Activated CD4-positive, CD25-positive, alpha-beta regulatory T cell (primary cell): Measurements from ENCODE around the gene ABHD2.
"Not testable (repeated sequence)": the region's sequence is repeated elsewhere in the genome, so short reads cannot be mapped to it uniquely, and the experiment has no call there.

ENCODE experiments used
- DNase-seq, 4 experiments: peaks; one replicate each; lab custom pipeline; 2025; lab: John Stamatoyannopoulos, UW

The ABHD2 gene

DNA sequence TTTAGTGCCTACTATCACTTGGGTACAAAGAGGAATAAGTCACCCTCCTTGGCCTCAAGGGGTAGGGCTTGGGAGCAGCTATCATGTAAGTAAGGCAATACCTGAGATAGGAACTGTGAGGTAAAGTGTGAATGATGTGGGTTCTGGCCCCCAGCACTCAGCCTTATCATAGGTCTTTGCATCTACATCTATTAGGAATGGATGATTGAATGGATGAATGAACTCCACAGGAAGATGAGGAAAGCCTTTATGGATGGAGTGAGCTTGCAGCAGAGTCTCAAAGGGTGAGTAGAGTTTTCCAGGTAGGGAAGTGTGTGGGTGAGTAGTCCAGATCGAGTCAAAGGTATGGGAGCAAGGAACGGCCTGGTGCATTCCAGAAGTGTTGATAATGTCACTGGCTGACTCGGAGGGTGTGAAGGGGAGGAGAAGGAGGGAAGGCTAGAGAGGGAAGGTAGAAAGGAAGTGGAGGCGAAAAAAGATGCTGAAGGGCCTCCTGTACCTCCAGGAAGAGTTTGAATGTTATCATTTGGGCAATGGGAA is 13.1 kb upstream of the ABHD2 start:
- no peak for DNase-seq

DNA sequence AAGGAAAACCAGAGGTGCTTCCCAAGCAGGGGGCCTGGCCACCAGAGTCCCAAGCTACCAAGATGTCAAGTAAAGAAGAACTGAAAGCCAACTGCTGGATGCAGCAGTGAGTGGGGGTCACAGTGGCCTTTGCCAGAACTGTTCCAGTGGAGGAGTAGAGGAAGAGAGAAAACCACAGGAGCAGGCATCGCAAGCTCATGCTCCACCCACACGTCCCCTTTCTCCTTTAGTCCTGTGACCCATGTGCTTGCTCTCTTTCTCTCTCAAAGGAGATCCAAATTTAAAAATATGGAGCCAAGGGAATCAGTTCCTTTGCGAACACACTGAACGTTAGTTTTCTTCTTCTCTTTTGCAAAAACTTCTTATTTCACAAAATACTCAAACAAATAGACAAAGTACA is 12.4 kb upstream of the ABHD2 start:
- DNase-seq = no peak

DNA sequence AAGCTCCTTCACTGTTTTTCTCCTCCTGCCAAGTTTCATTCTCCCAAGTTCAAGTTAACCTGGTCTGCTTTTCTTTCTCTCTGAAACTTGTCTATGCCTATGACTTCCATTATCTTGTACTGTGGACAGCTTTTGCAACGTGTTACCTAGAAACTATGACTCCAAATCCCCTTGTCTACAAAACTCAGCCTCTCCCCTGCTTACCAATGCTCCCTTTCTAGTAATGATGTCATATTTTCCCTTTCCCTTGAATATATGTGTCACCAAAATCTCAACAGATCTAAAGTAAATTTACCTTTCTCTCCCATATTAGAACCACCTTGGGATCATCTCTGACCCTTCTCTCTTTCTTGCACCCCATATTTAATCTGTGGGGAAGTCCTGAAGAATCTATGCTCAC is 10.5 kb upstream of the ABHD2 start:
- DNase-seq = no peak

DNA sequence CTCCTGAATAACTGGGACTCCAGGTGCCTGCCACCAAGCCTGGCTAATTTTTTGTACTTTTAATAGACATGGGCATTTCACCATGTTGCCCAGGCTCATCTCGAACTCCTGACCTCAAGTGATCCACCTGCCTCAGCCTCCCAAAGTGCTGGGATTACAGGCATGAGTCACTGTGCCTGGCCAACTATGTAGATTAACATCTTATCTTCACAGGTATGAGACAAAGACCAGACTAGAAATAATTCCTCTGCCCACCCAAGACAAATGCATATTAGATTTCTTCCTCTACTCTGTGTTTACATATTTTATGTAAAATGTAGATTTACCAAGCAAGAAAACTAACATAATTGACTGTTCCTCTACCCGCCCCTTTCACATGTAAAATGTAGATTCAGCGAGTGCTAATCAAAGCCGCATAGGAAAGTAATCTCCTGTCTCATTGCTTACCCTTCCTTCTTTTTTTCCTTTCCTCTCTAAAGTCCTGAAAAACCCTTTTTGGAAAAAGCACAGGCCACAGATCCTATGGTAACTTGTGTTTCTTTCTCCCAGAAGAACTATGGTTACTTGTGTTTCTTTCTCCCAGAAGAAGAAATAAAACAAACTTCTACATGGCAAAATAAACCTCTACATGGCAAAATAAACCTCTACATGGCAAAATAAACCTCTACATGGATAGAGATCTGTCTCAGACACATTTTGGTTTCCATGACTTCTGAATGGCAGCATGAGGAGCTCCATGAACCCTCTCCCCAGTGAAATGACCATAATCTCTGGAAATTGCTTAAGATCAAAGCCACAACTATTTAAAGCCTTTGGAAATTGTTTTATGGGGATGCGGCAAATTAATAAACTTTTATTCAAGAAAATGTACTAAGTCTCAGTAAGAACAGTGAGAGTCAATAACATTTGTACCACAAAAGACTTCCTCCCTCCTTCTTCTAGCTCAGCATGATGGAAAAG is 9.1 kb upstream of the ABHD2 start:
- no peak for DNase-seq

DNA sequence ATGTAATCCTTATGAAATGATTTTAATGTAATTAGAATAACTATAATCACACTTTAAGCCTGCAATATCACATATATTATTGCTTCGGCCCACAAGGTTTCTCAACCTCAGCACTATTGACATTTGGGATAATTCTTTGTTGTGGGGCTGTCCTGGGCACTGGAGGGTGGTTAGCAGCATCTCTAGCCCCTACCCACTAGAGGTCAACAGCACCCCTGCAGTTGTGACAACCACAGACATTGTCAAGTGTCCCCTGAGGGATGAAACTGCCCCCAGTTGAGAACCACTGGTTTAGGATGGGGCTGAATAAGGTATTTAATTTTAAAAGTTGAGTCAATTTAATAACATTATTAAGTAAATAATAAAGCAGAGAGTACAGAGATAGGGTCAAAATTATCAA is 6.4 kb upstream of the ABHD2 start:
- DNase-seq = no peak

DNA sequence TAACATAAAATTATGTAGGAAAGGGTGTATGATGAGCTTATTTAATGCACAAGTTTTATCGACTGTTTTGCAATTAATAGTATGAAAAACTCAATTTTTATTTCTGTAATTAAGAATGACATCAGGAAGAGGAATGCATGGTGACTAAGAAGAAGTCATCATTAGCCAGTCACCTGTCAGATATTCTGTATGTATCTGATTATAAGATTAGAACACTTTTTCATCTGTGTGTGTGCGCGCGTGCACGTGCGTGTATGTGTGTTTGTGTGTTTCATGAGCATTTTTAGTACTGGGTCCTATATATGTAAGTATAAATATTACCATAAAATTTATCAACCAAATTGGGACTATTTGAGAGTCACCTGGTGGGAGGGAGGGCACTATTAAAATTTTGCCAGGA is 5.0 kb upstream of the ABHD2 start:
- DNase-seq = no peak

DNA sequence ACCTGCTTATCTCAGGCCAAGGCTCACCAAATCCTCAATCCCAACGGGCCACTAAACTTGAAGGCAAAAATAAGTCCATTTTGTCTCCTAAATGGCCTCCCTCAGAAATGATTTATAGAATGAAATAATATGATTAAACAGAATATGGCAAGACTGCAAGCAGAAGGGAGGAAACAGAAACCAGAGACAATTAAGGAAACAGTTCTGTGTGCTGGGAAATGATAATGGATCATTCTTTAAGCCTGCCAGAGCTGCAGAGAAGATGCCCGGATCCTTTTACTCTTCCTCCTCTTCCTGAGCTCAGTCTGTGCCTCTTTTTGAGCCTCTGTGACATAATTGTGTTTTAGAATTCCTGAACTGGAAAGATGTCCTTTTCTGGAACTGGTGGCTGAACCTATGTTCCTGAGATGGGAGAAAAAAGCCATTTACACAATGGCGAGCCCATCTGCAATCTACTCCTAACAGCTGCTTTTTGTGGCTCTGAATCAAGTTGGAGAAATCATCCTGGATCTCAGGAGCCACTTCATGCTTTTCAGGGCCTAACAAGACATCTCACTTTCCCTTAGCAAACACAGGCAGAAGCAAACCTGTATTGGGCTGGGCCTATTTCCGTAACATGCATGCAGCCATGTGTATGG is 2.8 kb upstream of the ABHD2 start:
- DNase-seq = no peak

DNA sequence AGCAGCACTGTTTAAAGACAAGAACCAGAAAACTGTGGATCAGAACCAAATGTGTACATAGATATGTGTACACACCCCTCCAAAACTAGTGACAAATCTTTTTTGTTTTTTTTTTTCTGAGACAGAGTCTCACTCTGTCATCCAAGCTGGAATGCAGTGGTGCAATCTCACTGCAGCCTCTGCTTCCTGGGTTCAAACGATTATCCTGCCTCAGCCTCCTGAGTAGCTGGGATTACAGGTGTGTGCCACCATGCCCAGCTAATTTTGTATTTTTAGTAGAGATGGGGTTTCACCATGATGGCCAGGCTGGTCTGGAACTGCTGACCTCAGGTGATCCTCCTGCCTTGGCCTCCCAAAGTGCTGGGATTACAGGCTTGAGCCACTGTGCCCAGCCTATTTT is 2.3 kb upstream of the ABHD2 start:
- DNase-seq = not testable (repeated sequence)

DNA sequence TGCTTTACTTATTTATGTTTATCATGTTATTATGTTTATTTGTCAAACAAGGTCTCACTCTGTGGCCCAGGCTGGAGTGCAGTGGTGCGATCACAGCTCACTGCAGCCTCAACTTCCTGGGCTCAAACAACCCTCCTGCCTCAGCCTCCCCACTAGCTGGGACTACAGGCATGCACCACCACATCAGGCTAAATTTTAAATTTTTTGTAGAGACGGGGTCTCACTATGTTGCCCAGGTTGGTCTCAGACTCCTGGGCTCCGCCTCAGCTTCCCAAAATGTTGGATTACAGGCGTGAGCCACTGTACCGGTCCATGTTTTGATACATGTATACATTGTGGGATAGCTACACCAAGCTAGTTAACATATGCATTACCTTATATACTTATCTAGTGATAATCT is 1.9 kb upstream of the ABHD2 start:
- not testable (repeated sequence) for DNase-seq

DNA sequence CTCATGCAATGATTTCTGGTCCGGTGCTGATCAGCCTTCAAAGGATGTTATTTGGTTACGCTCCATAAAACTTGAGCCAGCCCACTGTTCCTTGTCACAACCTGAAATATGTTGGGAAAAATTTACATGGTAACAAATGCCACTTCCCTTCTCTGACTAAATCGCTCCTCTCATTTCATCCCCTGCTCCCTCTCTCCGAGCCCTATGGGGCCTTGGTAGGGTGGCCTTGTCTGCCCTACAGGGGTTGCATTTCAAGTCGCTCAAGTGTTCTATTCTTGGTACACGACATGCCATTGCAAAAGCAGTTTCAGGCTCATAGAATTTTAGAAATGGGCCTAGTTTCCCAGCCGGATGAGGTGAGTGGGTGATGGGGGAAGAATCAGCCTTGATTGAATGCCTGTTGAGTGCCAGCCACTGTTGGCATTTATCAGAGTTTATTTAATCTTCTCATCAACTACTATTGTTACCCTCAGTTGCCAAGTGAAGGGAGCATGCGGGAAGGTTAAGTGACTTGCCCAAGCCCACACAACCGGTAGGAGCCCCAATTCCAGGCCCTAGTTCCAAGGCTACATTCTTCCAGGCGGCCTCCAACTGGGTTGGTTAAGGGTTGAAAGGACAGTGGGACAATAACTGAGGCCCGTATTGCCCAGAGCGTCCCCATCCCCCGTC is 961 bp upstream of the ABHD2 start:
- DNase-seq = no peak

DNA sequence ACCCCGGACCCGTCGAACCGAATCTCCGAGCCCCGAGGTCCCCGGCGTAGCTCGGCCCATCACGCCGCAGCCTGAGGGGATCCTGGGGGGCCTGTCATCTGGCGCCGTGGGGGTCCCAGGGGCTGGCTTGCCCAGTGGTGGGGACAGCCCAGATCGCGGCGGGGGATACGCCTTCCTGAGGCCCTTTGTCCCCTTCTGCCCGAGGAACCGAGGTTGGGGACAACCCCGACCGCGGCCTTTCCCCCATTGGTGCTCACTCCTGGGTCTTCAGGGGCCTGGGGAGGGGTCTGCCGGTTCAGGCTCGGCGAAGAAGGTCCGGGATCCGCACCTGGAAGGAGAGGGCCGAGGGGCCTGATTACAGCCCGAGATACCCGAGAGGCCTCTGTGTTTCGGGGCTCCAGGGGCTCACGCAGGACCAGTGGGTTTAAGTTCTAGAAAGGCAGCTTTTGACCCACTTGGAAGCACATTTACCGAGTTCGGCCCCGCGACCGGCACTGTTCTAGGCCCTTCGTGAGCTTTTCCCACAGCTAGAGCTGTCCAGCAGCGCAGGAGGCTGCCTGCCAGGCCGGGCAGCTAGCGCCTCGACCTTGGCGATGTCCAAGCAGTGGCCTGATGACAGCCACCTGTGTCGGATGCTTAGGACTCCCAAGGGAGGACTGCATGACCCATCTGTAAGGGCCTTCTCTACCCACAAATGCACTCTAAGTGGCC is 504 bp downstream of the ABHD2 start:
- no peak for DNase-seq

DNA sequence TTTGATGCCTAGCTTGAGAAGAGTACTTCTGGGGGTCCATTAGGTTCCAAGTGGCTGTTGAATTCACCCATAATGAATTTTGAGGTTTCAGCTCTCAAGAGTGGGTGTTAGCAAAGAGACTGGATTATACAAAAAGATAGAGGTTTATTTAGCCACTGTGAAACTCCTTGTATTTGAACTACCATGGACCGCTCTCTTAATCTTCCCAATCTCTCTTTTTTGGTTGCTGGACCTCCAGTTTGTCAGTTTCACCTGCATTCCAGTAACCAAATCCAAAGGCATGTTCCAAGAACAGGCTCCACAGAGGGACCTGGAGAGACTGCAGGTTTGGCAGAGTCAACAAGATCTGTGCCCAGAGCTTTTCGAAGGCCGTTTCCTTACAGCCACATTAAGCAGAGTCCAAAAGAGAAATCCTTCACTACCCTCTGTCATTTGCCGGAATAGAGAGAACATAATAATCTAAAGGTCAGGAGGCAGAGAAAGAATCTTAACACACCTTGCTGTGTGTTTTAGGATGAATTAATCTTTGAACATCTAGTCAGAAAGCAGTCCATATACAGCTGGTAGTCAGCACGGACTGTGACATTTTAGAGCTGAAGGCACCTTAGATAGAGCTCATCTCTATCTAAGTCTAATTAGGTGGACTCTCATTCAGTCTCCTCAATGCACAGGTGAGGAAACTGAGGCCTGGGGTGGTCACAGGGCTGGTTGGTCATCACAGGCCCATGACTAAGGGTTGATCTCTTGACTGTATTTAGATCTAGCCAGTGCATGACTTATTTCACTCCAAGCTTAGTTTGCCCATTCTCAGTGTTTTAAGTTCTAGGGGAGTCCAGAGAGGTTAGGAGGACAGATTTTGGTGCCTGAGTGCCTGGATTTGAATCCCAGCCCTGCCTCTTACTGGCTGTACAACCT is 1.3 kb downstream of the ABHD2 start:
- DNase-seq = no peak

DNA sequence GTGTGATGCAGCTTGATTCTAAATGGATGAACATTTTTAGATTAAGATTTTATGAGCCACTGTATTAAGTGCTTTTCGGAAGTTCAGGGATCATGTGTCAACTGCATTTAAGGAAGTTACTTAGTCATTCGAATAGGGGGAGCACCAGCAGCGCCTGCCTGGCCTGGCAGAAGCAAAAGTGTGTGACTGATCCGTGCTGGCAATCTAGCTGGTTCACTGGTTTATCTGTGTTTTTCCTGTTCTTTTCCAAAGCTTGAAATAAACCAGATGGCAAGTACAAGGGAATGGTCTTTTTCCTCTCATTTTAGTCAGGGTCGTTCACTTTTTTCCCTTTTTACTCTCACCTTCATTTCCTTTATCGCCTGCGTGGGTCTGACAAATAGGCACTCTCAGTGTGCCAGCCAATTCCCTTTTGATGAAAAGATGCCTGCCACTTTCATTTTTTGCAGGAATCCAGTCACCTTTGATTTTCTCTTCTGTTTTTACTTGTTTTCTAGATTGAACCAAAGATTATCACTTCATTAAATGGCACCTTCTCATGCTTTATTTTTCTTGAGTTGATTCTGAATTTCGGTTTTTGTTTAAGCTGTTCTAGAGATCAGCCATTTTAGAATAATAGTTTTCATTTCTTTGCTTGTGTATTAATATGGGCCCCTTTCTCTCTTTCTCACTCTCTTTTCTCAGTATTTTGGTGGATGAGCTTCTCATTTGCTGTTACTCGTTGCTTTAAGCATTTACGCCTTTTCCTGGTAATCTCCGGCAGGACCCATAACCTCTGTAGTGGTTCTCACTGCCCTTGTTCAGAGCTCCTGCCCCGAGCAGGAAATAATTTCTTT is 2.8 kb downstream of the ABHD2 start:
- DNase-seq = peak in 2 of 4 experiments; percentile 5 to 16

DNA sequence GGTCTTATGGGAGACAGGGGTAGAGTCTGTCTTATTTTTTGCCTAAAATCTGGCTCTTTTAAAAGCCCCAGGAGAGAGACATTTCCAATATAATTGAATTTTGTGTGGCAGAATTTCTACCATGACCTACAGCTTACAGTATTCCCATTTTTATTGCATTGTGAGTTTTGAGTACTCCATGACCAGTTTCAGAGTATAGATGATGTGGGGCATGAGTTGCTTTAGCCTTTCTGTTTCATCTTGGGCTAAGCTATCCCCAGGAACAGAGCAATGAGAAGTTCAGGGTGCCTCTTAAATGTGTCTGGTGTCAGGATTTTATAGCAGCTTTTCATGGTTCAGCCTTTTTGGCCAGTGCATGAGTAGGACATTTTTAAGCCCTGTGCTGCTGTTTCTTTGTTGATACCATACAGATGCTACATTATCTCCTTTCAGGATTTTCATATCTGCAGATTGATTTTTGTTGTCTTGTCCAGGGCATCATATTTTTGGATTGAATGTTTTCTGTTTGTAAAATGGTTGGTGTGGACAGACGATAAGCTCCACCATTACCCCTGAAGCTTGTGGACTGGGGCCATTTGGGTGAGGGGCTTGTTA is 3.5 kb downstream of the ABHD2 start:
- no peak for DNase-seq

DNA sequence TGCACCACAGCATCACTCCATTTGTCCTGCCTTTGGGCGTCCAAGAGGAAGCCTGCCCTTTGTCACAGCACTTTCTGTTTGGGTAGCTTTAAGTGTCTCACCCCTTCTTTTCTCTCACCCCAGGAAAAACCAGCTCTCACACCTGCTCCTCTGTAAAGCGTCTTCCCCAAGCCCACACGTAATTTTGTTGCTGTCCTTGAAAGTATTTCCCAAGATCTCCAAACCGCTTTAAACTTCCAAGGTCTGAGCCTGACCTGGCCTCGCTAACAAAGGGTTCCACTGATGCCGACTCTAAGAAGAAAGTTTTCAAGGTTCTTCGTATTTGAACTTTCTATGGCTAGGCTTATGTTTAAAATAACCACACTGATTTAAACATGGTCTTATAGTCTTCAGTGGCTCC is 5.3 kb downstream of the ABHD2 start:
- DNase-seq = no peak

DNA sequence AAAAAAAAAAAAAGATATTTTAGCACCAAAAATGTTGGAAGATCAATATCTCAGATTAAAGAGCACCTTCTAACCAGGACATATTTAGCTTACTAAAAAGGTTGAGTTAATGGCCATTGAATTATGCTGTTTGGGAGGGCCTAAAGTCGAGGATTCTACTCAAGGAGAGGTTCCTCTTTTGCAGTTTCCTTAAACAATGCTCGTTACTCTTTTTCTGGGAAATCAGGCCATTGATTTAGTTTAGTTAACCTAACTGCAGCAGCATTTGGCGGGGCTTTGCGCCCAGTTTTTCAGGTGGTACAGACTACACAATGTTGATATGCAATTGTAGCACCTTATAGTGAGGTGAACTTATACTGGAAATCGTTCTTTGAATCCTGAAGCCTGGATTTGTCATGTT is 6.8 kb downstream of the ABHD2 start:
- no peak for DNase-seq

DNA sequence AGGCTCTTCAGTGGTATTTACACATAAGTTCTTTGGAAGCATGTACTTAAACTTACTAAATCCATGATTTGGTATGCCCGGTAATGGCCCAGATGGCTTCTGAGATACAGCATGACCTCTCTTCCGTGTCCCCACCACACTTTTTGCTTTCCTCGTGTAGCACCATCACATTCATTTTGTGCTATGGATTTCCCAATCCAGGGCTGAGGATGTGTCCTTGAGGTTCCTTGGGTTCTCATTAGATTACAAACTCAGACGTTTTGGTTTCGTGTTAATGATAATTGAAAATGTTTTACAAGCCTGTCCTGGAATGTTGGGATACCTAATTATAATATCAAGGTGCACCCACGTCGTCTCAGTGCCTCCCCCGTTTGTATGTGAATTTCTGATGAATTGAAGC is 7.3 kb downstream of the ABHD2 start:
- DNase-seq = no peak

DNA sequence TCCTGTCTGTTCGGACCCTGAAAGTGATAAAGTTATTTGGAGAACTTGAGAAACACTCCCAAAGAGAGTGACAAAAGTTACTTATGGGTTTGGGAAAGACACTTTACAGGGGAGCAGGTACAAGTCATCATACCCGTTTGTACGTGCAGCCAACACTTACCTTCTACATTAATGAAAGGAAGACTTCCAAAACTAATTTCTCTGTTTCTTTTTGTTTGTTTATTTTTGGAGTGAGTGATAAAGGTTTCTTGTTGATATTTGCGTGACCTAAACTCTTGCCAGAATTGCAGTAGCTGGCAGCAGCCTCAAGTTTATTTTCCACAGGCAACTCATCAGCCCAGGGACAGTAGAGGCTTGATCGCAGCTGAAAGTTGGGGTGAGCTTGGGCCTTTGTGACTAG is 8.4 kb downstream of the ABHD2 start:
- DNase-seq = no peak

DNA sequence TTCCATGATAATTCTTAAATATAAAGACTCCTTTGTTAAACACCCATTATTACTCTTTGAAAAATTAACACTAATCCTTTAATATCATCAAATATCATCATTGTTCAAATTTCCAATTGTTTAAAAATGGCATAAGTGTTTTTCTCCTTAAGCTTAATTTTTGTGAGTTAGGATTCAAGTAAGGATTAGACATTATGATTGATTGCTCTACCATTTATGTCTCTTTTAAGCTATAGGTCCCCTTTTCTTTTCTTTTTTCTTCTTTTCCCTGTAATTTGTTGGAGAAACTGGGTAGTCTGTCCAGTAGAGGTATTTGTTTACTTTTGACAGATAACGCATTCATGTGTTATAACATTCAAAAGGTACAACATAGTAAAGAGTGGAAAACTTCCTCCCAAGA is 9.1 kb downstream of the ABHD2 start:
- no peak for DNase-seq

DNA sequence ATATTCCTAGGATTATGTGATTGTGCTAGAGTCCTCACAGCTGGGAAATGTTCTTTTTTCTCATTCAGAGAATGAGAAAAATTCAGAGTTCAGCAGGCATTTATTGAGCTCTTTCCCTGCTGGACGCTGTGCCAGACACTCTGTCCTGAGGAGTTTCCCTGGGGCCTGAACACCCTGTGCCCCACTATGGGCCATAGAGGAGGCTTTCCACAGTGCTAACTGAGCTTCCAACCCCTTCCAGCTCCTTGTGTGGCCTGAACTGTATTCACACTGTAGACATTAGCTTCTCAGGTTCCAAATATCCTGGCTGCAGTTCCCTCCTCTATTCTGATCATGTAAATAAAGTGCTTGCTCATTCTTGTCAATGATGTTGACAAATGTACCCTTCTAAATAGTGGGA is 10.0 kb downstream of the ABHD2 start:
- DNase-seq = no peak
